Measurements from ENCODE around the gene AGBL2. TPM values are rescaled to one million over a fixed set of nuclear protein-coding genes. Genes with fewer than 3 reads are reported as not detected.
"Not testable (repeated sequence)": the region's sequence is repeated elsewhere in the genome, so short reads cannot be mapped to it uniquely, and the experiment has no call there.

AGBL2 gene
- polyA plus RNA-seq, 3 donors = 7.1 to 10.6 (median 8.9) TPM

- DNase-seq (ENCODE audit: low read depth in 3 of 3, low spot score in 2 of 3) = no peak
Observed at GRCh38 chr11:47689480-47689879, 25.7 kb downstream of the AGBL2 start.

GRCh38 chr11:47688991-47689390, 26.2 kb downstream of the AGBL2 start:
- DNase-seq (ENCODE audit: low read depth in 3 of 3, low spot score in 2 of 3) = no peak

DNA sequence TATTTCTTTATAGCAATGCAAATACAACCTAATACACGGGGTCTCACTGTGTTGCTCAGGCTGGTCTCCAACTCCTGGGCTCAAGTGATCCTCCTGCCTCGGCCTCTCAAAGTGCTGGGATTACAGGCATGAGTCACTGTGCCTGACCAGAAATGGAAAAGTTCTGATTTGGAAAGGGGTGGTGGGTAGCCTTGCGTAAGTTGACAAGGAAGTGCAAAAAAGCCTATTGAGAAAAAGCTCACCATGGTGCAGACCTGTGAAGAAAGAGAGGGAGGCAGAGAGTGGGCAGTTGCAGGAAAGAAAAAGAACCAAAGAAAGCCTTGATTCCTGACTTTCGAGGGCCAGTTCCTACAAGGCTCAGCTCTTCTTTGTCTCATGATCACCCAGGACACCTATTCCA, 27.1 kb downstream of the AGBL2 start:
- DNase-seq (ENCODE audit: low read depth in 3 of 3, low spot score in 2 of 3) = no peak

DNA sequence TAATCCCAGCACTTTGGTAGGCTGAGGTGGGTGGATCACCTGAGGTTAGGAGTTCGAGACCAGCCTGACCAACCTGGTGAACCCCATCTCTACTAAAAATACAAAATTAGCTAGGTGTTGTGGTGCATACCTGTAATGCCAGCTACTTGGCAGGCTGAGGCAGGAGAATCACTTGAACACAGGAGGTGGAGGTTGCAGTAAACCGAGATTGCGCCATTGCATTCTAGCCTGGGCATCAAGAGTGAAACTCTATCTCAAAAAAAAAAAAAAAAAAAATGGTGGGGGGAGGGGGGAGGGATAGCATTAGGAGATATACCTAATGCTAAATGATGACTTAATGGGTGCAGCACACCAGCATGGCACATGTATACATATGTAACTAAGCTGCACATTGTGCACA, 28.5 kb downstream of the AGBL2 start:
- DNase-seq (ENCODE audit: low read depth in 3 of 3, low spot score in 2 of 3) = not testable (repeated sequence)

GRCh38 chr11:47686151-47686550, 29.0 kb downstream of the AGBL2 start:
- DNase-seq (ENCODE audit: low read depth in 3 of 3, low spot score in 2 of 3) = no peak

DNA sequence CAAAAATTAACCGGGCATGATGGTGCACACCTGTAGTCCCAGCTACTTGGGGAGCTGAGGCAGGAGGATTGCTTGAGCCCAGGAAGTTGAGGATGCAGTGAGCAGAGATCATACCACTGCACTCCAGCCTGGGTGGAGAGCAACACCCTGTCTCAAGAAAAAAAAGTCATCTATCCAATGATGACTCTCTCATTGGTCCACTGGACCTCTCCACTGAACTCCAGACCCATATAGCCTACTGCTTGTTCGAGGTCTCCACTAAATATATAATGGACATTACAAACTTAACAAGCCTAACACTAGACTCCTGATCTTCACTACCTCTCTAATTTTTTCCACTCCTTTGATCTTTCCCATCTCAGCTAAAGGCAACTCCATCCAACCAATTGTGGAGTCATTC, 39.3 kb downstream of the AGBL2 start:
- no peak for DNase-seq (ENCODE audit: low read depth in 3 of 3, low spot score in 2 of 3)

- DNase-seq (ENCODE audit: low read depth in 3 of 3, low spot score in 2 of 3) = no peak
Observed at GRCh38 chr11:47672283-47672730, 42.9 kb downstream of the AGBL2 start.

- no peak for DNase-seq (ENCODE audit: low read depth in 3 of 3, low spot score in 2 of 3)
Observed at GRCh38 chr11:47669856-47670255, 45.3 kb downstream of the AGBL2 start.

DNA sequence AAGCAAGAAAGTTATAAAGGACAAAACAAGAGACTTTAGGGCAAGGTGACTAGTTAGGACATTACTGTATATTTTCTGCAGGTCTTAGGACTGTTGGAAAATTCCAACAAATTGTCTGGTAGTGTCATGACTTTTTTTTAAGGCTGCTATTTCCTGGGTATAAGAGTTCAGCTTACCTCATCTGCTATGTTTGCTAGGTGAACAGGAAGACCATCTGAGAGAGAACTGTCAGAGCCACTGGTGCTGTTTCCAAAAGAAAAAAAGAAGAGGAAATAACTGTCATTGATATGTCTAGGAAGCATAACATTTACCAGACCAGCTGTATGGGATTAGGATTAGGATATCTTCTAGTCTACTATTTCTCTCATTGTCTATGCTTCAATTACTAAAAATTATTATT, 46.5 kb downstream of the AGBL2 start:
- DNase-seq (ENCODE audit: low read depth in 3 of 3, low spot score in 2 of 3) = no peak

DNA sequence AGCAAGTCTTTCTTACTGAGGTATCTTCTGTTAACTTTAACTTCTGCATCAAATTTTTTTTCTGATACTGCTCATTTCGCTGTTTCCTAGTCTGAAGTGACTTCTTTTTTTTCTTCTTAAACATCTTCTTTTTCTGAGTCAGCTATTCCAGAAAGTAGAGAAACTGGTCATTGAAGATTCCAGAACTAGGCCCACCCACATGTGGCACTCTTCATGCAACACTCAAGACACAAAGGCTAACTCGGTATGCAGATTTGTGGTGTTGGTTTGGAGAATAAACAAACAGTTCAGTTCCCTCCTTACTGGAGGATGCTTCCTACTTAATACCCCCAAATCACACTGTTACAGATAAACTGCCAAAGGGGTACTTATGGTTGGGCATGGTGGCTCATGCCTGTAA, 47.6 kb downstream of the AGBL2 start:
- no peak for DNase-seq (ENCODE audit: low read depth in 3 of 3, low spot score in 2 of 3)

DNA sequence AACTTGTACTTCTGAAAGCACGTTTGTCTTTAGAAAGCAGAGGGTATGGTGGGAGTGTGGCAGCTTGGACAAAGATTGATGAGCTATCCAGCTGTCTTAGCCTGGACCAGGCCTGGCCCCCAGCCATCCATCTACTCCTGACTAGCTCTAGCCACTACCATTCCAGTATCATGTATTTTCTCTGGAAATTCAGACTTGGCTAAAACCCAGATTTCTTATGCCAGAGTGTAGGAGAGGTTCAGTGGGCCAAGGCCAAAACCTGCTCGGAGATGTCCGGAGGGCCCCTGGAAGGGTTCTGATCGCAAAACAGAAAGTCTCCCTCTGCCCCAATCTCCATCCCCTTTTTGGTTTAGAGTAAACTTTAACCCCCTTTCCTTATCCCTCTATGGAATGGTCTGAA, 48.0 kb downstream of the AGBL2 start:
- peak in 2 of 3 donors; percentile 17 to 24 for DNase-seq (ENCODE audit: low read depth in 3 of 3, low spot score in 2 of 3)

- DNase-seq (ENCODE audit: low read depth in 3 of 3, low spot score in 2 of 3) = not testable (repeated sequence)
Observed at GRCh38 chr11:47664936-47665335, 50.2 kb downstream of the AGBL2 start.

- no peak for DNase-seq (ENCODE audit: low read depth in 3 of 3, low spot score in 2 of 3)
Observed at GRCh38 chr11:47661245-47661644, 53.9 kb downstream of the AGBL2 start.

GRCh38 chr11:47659276-47659675, 55.9 kb downstream of the AGBL2 start:
- DNase-seq (ENCODE audit: low read depth in 3 of 3, low spot score in 2 of 3) = peak in 2 of 3 donors; percentile 23 to 32

DNA sequence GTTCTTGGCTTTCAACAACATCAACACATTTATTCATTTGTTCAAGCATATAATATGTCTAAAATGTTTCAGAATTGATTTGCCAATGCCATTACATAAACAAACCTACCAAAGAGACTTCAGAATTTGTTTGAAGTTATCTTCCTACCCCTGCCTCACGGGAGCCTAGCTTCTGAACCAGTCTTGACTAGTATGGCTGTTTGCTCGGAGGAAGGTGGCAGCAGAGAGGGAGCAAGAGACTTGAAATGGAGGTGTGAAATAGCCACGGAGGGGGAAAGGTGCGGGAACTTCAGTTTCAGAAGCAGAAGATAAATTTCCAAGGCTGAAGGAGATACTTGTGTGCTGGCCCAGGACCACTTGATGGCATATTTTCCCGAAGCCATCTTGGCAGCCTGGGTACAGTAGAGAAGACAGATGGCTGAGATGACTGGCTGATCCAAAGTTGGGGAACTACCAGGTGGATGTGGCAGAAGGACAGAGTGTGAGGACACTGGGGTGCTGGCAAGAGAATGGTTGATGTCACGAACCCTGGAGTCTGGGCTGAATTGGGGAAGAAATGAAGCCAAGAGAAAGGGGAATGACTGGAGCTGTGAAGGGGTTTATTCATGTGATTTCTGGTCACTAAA, 58.8 kb downstream of the AGBL2 start:
- no peak for DNase-seq (ENCODE audit: low read depth in 3 of 3, low spot score in 2 of 3)

DNA sequence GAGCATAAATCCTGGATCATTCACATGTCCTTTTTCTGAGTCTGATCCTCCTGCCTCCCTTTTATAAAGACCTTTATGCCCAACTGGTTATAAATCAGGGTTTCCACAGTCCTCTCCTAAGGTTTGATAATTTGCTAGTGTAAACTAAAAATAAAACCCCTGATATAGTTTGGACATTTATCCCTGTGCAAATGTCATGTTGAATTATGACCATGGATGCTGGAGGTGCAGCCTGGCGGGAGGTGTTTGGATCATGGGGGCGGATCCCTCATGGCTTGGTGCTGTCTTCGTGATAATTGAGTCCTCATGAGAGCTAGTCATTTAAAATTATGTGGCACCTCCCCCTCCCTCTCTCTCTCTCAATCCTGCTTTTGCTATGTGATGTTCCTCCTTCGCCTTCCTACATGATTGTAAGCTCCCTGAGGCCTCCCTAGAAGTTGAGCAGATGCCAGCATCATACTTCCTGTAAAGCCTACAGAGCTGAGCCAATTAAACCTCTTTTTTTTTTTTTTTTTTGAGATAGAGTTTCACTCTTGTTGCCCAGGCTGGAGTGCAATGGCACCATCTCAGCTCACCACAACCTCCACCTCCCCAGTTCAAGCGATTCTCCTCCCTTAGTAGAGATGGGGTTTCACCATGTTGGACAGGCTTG, 63.2 kb downstream of the AGBL2 start:
- DNase-seq (ENCODE audit: low read depth in 3 of 3, low spot score in 2 of 3) = no peak

DNA sequence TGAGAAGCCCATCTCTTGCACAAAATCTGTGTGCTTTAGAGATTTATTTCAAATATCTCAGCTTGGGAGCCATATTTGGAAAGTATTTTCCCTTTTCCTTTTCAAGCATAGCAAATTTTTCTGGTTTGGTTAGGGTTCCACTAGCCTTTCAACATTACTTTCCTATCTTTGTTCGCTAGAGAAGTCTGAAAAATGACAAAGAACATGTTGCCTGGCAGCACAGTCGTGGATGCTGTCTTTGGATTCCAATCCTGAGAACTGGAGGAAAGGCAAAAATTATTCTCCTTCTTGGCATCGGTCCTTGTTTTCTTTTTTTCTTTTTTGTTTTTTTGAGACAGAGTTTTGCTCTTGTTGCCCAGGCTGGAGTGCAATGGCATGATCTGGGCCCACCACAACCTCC, 65.9 kb downstream of the AGBL2 start:
- no peak for DNase-seq (ENCODE audit: low read depth in 3 of 3, low spot score in 2 of 3)

GRCh38 chr11:47646019-47646418, 69.2 kb downstream of the AGBL2 start:
- no peak for DNase-seq (ENCODE audit: low read depth in 3 of 3, low spot score in 2 of 3)

GRCh38 chr11:47645500-47645899, 69.7 kb downstream of the AGBL2 start:
- DNase-seq (ENCODE audit: low read depth in 3 of 3, low spot score in 2 of 3) = no peak

DNA sequence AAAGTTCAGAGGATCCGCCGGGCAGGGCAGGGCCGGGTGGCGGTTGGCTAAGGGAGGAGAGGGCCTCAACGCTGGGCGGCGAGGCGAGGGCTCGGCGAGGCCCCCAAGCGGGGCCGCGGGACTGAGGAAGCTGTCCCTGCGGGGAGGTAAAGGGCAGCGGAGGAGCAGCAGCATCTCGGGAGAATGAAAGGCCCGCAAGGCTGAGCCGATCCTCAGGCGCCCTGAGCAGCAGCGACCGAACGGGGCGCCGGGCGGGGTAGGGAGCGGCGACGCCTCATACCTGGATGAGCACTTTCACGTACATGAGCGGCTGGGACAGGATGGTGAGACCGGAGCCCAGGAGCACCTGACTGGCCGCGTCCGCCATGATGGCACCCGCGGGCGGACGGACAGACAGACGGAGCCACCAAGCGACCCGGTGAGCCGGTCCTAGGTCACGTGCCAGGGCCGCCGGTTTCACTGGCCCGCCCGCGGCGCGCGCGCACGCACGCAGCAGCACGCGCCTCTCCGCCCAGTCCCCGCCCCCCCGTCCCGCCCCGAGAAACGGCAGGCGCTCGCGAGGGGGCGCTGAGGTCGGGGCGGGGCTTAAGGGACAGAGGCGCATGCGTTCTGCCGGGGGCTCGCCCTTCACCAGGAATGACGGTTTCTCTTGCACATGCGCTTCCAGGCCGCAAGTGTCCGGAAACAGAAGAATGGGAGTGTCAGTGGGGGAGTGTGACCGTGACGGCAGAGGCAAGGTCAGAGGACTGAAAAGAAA, 72.9 kb downstream of the AGBL2 start, which contains the start of gene MTCH2:
Gene MTCH2 (minus strand): TSS at position 461 of the 757 bp plus-strand sequence. CDS start 94 bp downstream, at position 367.
- peak; percentile 91 to 94 (median 94) for DNase-seq (ENCODE audit: low read depth in 3 of 3, low spot score in 2 of 3)

DNA sequence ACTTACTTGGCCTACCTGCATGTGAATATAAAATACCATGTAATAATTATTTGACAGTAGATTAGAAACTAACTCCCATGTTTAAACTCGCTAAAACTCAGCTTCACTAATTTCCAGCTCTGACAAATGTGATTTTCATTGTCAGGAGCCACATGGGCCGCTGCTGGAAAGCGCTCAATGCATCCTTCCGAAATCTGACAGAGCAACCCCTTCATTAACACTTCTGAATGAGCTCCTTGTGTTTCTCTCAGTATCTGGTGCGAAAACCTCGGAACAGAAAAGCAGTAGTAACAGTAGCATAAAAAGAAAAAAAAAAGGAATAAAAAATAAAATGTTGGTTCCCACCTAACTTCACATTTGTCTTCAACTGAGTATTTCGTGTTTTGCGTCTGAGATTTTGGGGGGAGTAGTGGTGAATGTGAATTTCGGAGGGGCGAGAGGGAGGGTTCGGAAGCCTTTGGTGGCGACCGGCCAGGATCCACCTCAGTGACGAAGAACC, 73.5 kb downstream of the AGBL2 start:
- no peak for DNase-seq (ENCODE audit: low read depth in 3 of 3, low spot score in 2 of 3)
